WTC11 (cell line): ENCODE data around the gene RPRD1B.

Source experiments
- CTCF ChIP-seq: fragments of 200-600 bp; IDR thresholded peaks from 2 replicates; pipeline ENCODE4 v1.8.0; 2022; ENCODE audit warnings: antibody characterized with exemption
- FOXJ3 ChIP-seq: sonication (generic); formaldehyde crosslinking; IDR thresholded peaks from 2 replicates; pipeline ENCODE4 v1.9.0; 2021; ENCODE audit warnings: missing genetic modification reagents, mild to moderate bottlenecking, borderline replicate concordance
- GTF2I ChIP-seq: fragments of 250-450 bp; sonication (Bioruptor Pico); conservative IDR thresholded peaks from 2 replicates; pipeline ENCODE4 v1.4.0; 2021; ENCODE audit warnings: mild to moderate bottlenecking
- JUN ChIP-seq: sonication (generic); formaldehyde crosslinking; IDR thresholded peaks from 2 replicates; pipeline ENCODE4 v1.8.0; 2023; ENCODE audit warnings: mild to moderate bottlenecking, missing genetic modification reagents
- ZBTB43 ChIP-seq: sonication (generic); formaldehyde crosslinking; IDR thresholded peaks from 2 replicates; pipeline ENCODE4 v1.8.1; 2023; ENCODE audit warnings: mild to moderate bottlenecking, missing genetic modification reagents
- ZNF219 ChIP-seq: sonication (generic); formaldehyde crosslinking; IDR thresholded peaks from 2 replicates; pipeline ENCODE4 v1.8.0; 2023; ENCODE audit warnings: missing genetic modification reagents, mild to moderate bottlenecking, borderline replicate concordance

GRCh38 chr20:38134427-38135270 lies 101.1 kb downstream of the RPRD1B start:
- TF ChIP-seq GTF2I (CRISPR knock-in tag) (no peak), JUN (CRISPR knock-in tag) (no peak), CTCF (no peak), FOXJ3 (no peak), ZBTB43 (CRISPR knock-in tag) (no peak), ZNF219 (CRISPR knock-in tag) (no peak)
